Erythroblast (primary cell): ENCODE data around the gene SNX4.

Source experiments
- GATA1 ChIP-seq: IDR thresholded peaks from 2 replicates; pipeline ENCODE4 v1.6.1; 2011; ENCODE audit warnings: low read depth, mild to moderate bottlenecking, control low read depth, low read length, moderate library complexity
- POLR2A ChIP-seq: IDR thresholded peaks from 2 replicates; pipeline ENCODE4 v1.6.1; 2011; ENCODE audit warnings: mild to moderate bottlenecking, low read length

DNA sequence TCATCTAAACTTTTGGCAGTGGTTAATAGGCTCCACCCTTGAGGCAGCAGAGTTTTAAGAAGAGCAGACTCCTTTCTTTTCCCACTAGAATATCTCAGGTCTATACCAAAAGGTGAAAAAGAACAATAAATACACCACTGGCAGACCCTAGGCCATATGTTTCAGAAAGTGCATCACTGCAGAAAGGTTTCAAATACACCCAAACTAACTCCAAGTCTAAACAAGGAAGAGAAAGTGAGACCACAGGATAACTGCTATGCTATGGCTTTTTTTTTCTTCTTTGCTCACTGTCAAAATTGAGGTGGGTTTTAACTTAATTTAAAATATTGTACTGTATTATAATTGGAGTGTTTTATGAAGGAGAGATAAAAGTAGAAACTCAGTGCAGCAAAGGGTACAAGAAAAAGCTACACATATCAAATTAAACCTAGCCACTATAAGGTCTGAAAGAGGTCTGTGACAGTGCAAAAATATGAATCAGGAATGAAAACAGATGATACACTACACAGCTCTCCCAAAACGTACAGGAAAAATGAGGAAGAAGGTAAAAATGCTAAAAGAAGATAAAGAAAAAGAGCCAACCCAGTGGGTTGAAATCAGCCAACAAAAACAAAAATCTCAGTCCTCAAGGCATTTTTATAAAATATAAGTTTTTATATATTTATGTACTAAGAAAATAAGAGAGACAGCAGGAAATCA is 8.4 kb downstream of the SNX4 start:
- TF ChIP-seq POLR2A (no peak), GATA1 (no peak)
